Measurements from ENCODE around the gene ZNF200. TPM values are rescaled to one million over a fixed set of nuclear protein-coding genes. Genes with fewer than 3 reads are reported as not detected.

The ZNF200 gene
- total RNA-seq, 1 experiment from 2014 or later, result 8.8 TPM

GRCh38 chr16:3242709-3243108 lies 7.8 kb upstream of the ZNF200 start:
- Histone ChIP-seq H3K4me1 (ENCODE audit: control insufficient read depth in 1 of 2, insufficient read depth in 2 of 2, low read length in 2 of 2) (peaks cover 0 to 4% of the 10 kb centered on the region in 2 experiments; a peak in 1 of 4 replicates), H3K9ac (ENCODE audit: low read length) (no peak overlapping the region), H3K9me2 (ENCODE audit: insufficient read depth) (no peaks in the 10 kb centered on the region), H3K4me2 (ENCODE audit: low read length) (no peak overlapping the region), H3K9me3 (ENCODE audit: control insufficient read depth in 1 of 2, insufficient read depth in 1 of 2, low read depth in 1 of 2, low read length in 2 of 2) (peaks cover 3% of the 10 kb centered on the region in 2 experiments; a peak in 2 of 4 replicates), H2AFZ (ENCODE audit: low read depth, low read length, poor library complexity, severe bottlenecking) (no peak overlapping the region), H3K27ac (ENCODE audit: low read depth, low read length) (no peak overlapping the region), H3K4me3 (replicated peaks in 1 of 2; ENCODE audit: low read depth in 1 of 2, low read length in 2 of 2) (no peak overlapping the region), H3K27me3 (ENCODE audit: insufficient read depth, low read length) (no peaks in the 10 kb centered on the region), H4K20me1 (ENCODE audit: insufficient read depth) (no peaks in the 10 kb centered on the region), H3K79me2 (ENCODE audit: insufficient read depth, low read length) (no peaks in the 10 kb centered on the region), H3K36me3 (ENCODE audit: control insufficient read depth in 1 of 2, insufficient read depth in 2 of 2, low read length in 2 of 2) (no peaks in the 10 kb centered on the region)
- ATAC-seq (no peak), DNase-seq (ENCODE audit: low read depth, low spot score) (no peak)
- ChIA-PET POLR2A (no interaction called here), CTCF (no interaction called here), RAD21 (ENCODE audit: low non-redundant PET in 1 of 2, low total read pairs in 2 of 2, uncharacterized antibody in 2 of 2, unreplicated experiment in 2 of 2) (no interaction called here)
- TF ChIP-seq ZBTB33 (IDR thresholded peaks at IDR 0.05; ENCODE audit: extremely low read depth, insufficient replicate concordance, low read length) (no peak), REST (IDR thresholded peaks at IDR 0.05; ENCODE audit: low read depth) (no peak), FOSL1 (IDR thresholded peaks at IDR 0.05; ENCODE audit: low read depth) (no peak)
- BruUV-seq (replicated peaks), result no TSS peak
- intact Hi-C loops (cut with micrococcal nuclease), result no loop called here
